Measurements from ENCODE around the gene TARS1. TPM values are rescaled to one million over a fixed set of nuclear protein-coding genes. Genes with fewer than 3 reads are reported as not detected.

TARS1 gene
- total RNA-seq, 6 experiments from 2014 or later = 163 to 199 (median 179) TPM

DNA sequence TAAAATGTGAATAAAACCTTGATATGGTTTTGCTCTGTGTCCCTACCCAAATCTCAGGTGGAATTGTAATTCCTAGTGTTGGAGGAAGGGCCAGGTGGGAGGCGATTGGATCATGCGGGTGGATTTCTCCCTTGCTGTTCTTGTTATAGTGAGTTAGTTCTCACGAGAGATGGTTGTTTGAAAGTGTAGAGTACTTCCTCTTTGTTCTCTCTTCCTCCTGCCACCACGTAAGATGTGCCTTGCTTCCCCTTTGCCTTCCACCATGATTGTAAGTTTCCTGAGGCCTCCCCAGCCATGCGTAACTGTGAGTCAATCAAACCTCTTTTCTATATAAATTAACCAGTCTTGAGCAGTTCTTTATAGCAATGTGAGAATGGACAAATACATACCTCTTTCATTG is 34.9 kb downstream of the TARS1 start:
- TF ChIP-seq, protein P1, sequence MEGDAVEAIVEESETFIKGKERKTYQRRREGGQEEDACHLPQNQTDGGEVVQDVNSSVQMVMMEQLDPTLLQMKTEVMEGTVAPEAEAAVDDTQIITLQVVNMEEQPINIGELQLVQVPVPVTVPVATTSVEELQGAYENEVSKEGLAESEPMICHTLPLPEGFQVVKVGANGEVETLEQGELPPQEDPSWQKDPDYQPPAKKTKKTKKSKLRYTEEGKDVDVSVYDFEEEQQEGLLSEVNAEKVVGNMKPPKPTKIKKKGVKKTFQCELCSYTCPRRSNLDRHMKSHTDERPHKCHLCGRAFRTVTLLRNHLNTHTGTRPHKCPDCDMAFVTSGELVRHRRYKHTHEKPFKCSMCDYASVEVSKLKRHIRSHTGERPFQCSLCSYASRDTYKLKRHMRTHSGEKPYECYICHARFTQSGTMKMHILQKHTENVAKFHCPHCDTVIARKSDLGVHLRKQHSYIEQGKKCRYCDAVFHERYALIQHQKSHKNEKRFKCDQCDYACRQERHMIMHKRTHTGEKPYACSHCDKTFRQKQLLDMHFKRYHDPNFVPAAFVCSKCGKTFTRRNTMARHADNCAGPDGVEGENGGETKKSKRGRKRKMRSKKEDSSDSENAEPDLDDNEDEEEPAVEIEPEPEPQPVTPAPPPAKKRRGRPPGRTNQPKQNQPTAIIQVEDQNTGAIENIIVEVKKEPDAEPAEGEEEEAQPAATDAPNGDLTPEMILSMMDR (IDR thresholded peaks at IDR 0.05) = no peak
- H3K4me3 Mint-ChIP-seq = no peak overlapping the region
- H3K9me3 Mint-ChIP-seq = no peaks in the 10 kb centered on the region
- H3K36me3 Mint-ChIP-seq (ENCODE audit: low read depth) = peaks cover 47% of the 10 kb centered on the region
- H3K27ac Mint-ChIP-seq = no peak overlapping the region
- H3K4me1 Mint-ChIP-seq (ENCODE audit: low read depth) = peaks cover 2% of the 10 kb centered on the region
- H3K27me3 Mint-ChIP-seq (ENCODE audit: insufficient read depth) = peaks cover 3% of the 10 kb centered on the region; the same call in 1 of the 2 replicates
- no peak for DNase-seq

DNA sequence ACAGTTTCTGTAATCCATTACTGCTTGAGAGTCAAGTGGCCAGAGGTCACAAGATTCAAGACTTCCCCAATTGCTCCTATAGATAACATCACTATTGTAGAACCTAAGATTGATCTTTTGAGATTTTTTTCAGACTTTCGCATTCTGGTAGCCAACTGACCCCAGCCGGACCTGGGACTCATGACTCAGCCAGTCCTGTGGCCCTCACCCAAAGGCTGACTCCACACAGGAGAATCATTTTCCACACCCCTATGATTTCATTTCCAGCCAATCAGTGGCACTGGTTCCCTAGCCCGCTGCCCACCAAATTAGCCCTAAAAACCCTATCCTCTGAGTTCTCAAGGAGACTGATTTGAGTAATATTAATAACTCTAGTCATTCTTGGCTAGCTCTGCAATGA is 36.2 kb downstream of the TARS1 start:
- Mint-ChIP-seq H3K9me3 (no peaks in the 10 kb centered on the region), H3K4me1 (ENCODE audit: low read depth) (no peaks in the 10 kb centered on the region), H3K4me3 (no peak overlapping the region), H3K36me3 (ENCODE audit: low read depth) (peaks cover 42% of the 10 kb centered on the region), H3K27ac (no peak overlapping the region), H3K27me3 (ENCODE audit: insufficient read depth) (peaks cover 3% of the 10 kb centered on the region; the same call in 1 of the 2 replicates)
- no peak for DNase-seq
- TF ChIP-seq, protein P1 (IDR thresholded peaks at IDR 0.05) = no peak

DNA sequence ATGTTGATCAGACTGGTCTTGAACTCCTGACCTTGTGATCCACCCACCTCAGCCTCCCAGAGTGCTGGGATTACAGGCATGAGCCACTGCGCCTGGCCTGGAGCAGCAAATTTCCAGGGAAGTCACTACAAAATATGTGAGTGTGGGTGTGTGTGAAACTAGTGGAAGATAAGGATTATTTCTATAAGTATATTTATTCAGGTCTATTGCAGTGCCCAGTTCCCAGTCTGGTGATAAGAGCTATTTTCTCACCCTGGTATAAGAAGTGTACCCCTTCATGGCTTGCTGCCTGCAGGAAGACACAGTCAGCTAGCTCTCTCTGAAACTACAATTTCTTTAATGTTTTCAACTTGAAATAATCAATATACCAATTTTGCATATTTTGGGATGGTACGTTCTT is 37.1 kb downstream of the TARS1 start:
- H3K4me1 Mint-ChIP-seq (ENCODE audit: low read depth) = no peaks in the 10 kb centered on the region
- peaks cover 35% of the 10 kb centered on the region for H3K36me3 Mint-ChIP-seq (ENCODE audit: low read depth)
- no peak overlapping the region for H3K27ac Mint-ChIP-seq
- no peaks in the 10 kb centered on the region for H3K9me3 Mint-ChIP-seq
- TF ChIP-seq, protein P1 (IDR thresholded peaks at IDR 0.05) = no peak
- DNase-seq = no peak
- H3K27me3 Mint-ChIP-seq (ENCODE audit: insufficient read depth) = peaks cover 3% of the 10 kb centered on the region; the same call in 1 of the 2 replicates
- no peak overlapping the region for H3K4me3 Mint-ChIP-seq

DNA sequence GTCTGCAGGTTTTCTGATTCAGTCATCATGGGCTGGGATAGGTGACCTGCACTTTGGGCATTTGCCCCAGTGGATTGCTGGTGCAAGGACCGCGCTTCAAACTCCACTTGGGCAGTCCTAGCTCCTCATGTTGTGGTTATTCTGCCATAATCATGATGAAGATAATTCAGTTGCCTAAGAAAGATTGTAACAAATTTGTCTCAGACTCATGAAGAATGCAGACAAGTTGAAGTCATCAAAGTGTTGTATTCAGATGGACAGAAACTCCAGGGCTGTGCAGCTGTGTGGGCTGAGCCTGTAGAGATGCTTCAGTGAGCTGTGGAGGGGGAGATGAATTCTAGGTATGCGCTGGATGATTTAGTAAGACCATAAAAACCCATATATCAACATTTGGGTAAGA is 38.5 kb downstream of the TARS1 start:
- Mint-ChIP-seq H3K27ac (no peak overlapping the region), H3K4me1 (ENCODE audit: low read depth) (no peaks in the 10 kb centered on the region), H3K9me3 (no peaks in the 10 kb centered on the region), H3K36me3 (ENCODE audit: low read depth) (peaks cover 27% of the 10 kb centered on the region), H3K27me3 (ENCODE audit: insufficient read depth) (peaks cover 3% of the 10 kb centered on the region; the same call in 1 of the 2 replicates), H3K4me3 (no peak overlapping the region)
- DNase-seq = no peak
- TF ChIP-seq, protein P1 (IDR thresholded peaks at IDR 0.05) = no peak

DNA sequence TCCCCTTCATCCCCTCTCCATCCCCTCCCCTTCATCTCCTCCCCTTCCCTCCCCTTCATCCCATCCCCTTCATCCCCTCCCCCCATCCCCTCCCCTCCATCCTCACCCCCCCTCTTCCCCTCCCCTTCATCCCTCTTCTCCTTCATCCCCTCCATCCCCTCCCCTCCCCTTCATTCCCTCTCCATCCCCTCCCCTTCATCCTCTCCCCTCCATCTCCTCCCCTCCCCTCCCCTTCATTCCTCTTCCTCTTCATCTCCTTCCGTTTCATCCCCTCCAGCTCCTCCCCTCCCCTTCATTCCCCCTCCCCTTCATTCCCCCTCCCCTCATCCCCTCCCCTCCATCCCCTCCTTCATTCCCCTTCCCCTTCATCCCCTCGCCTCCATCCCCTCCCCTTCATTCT is 40.1 kb downstream of the TARS1 start:
- H3K27me3 Mint-ChIP-seq (ENCODE audit: insufficient read depth) = peaks cover 2% of the 10 kb centered on the region; the same call in 1 of the 2 replicates
- no peak overlapping the region for H3K4me3 Mint-ChIP-seq
- H3K9me3 Mint-ChIP-seq = no peaks in the 10 kb centered on the region
- peaks cover 11% of the 10 kb centered on the region for H3K36me3 Mint-ChIP-seq (ENCODE audit: low read depth)
- no peak overlapping the region for H3K27ac Mint-ChIP-seq
- no peak for DNase-seq
- TF ChIP-seq, protein P1 (IDR thresholded peaks at IDR 0.05) = no peak
- no peaks in the 10 kb centered on the region for H3K4me1 Mint-ChIP-seq (ENCODE audit: low read depth)

DNA sequence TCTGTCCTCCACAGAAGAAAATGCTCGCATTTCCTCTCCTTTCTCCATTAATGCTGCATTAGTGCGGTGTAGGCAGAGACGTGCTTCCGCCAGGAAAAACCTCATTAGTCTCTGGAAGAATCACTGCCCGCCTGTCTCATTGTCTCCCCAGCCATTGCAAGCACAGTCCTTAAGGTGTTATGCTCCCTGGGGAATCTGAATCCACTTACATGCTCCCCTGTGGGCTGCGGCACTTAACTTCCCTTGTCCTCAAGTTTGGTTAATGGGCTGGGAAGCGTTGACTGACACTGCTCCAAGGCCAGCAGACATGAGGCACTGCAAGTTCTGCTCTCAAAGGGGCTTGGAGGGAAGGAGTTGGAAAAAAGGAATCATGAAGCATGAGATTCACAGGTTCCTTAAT is 41.6 kb downstream of the TARS1 start:
- H3K9me3 Mint-ChIP-seq = no peaks in the 10 kb centered on the region
- TF ChIP-seq, protein P1 (IDR thresholded peaks at IDR 0.05) = no peak
- H3K27ac Mint-ChIP-seq = no peak overlapping the region
- H3K27me3 Mint-ChIP-seq (ENCODE audit: insufficient read depth) = peaks cover 2% of the 10 kb centered on the region
- H3K36me3 Mint-ChIP-seq (ENCODE audit: low read depth) = 0 out of 2 replicates have a peak, but pooled peaks cover under 1% of the 10 kb centered on the region
- DNase-seq = no peak
- peaks cover 6% of the 10 kb centered on the region; the same call in 1 of the 2 replicates for H3K4me1 Mint-ChIP-seq (ENCODE audit: low read depth)
- H3K4me3 Mint-ChIP-seq = no peak overlapping the region

Measured in HFFc6 (cell line).